KBM-7 (cell line): ENCODE measurements around the gene ARAP3.
A peak's percentile ranks its signal among the peaks of the same experiment; 100 is the strongest.

Experiments used
- DNase-seq: peaks from one replicate; pipeline ENCODE4 v3.0.0-alpha.2; 2015
- in situ Hi-C: fragments of 300-500 bp; cut with MboI; formaldehyde crosslinking; loops from 2 replicates; pipeline ENCODE4 v1.14.3; 2020; ENCODE audit warnings: low sequenced_read_pairs, low pct_unique_long_range_greater_than_20kb, mixed read lengths

Gene ARAP3

GRCh38 chr5:141674747-141675146 lies 7.3 kb downstream of the ARAP3 start:
- in situ Hi-C loops, result no loop called here
- DNase-seq, result no peak

DNA sequence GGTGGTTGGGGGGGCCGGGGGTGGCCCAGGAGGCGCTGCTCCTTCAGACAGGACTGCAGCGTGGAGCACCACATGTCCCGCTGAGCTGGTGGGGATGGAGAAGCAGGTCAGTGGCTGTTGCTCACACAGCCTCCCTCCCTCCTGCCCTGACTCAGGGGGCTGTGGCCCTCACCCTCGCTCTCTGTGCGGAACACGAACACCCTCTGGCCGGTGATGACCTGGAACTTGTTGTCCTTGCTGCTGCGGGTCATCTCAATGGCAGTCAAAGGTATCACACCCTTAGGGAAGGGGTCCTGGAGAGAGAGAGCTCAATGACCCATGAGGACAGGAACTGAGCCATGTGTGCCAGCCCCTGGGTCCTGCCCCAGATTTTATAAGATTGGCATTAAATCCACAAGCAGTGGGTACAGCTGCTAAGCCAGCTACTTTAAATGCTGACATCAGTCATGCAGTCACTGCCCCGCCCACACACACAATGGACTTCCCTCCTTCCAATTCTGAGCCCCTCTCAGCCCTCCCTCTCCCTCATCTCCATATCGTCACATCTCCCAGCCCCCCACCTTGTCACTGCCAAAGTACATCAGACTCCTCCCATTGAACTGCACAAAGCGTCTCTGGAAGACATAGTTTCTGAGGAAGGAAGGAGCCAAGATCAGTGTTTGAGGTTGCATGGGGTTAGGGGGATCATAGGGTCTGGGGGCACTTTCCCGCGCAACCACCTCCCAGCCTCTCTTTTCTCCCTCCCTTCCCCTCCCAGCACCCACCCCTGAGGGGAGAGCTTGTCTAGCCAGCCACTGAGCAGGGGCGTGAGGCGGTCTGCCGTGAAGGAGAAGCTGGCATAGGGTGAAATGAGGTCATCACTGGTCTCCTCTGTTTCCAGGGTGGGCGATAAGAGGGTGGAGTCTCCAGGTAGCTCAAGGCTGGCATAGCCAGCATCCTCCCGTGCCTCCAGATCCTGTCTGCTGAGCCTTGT lies 8.9 kb downstream of the ARAP3 start:
- in situ Hi-C loops, result no loop called here
- DNase-seq, result no peak

- in situ Hi-C loops, result no loop called here
- DNase-seq, result no peak
Measured at GRCh38 chr5:141672071-141672840, 9.8 kb downstream of the ARAP3 start.

GRCh38 chr5:141669520-141669919 lies 12.5 kb downstream of the ARAP3 start:
- peak; percentile 45 for DNase-seq
- in situ Hi-C loops, result no loop called here

GRCh38 chr5:141668601-141669265 lies 13.3 kb downstream of the ARAP3 start:
- in situ Hi-C loops, result no loop called here
- no peak for DNase-seq

- in situ Hi-C loops, result no loop called here
- no peak for DNase-seq
Measured at GRCh38 chr5:141665995-141666940, 15.8 kb downstream of the ARAP3 start.

DNA sequence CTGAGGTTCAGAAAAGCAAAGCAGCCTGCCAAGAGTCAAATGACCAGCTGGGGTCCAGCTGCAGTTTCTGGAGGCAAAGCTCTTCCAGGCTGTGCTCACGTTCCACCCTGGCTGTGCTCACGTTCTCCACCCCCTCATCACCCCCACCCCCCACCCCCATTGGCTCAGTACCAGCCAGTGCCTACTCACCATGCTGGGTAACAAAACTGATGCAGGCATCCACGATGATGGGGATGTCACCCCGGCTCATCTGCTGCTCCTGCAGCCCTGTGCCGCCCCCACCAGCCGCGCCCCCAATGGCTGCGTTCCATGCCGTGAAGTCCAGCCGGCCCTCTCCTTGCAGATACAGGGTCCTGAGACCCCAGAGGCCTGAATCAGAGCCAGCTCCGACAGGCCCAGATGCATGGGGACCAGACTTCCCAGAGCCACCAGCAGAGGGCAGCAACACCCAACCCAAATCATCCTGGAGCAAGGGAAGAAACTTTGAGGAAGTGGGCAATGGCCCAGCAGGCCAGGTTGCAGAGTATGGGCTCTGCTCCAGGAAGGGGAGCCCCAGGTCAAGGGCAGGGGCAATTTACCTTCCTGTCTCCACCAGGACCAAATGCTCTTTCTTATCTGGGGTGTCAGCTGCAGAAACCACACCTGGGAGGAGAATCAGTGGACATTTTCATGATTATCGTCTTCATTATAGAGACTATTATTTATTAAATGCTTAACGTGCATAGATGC lies 17.1 kb downstream of the ARAP3 start:
- in situ Hi-C loops, result no loop called here

GRCh38 chr5:141663506-141663905 lies 18.5 kb downstream of the ARAP3 start:
- in situ Hi-C loops, result no loop called here
- DNase-seq, result no peak

More for the DNA sequence above, 17.1 kb downstream of the ARAP3 start:
- peak; percentile 82 for DNase-seq

DNA sequence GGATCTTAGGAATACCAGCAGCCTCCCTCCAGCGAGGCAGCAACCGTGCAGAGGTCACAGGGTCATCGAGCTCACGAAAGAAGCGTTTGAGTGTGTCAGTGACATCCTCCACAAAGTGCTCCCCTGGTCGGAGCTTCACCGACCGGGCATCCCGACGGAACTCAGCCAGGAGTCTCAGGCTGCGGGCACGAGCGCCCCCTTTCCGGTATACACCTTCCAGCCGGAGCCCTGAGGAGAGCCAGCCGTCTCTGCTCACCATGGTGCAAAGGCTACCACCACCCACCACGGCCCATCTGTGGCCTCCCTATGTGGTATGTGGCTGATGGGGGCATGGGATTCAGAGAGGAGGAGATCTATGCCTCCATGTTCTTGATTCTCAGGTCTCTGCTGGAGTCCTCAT lies 20.0 kb downstream of the ARAP3 start:
- no peak for DNase-seq
- in situ Hi-C loops, result no loop called here

GRCh38 chr5:141657937-141658545 lies 24.0 kb downstream of the ARAP3 start:
- no peak for DNase-seq
- in situ Hi-C loops, result no loop called here

DNA sequence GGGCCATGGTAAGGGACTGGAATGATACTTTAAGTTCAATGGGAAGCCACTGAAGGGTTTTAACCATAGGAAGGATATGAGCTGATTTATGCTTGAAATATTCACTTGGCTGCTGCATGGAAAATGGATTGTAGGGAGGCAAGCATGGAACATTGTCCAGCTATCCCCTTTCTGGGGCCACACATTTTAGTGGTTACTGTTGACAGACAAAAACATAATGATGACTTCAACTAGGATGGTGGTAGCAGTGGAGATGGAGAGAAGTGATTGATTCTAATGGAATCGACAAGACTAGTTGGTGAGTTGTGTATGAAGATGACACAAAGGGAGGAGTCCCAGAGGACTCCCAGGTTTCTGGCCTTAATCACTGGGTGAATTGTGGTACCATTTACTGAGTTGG lies 24.6 kb downstream of the ARAP3 start:
- in situ Hi-C loops, result no loop called here
- no peak for DNase-seq

- in situ Hi-C loops, result no loop called here
- no peak for DNase-seq
Measured at GRCh38 chr5:141656396-141656795, 25.6 kb downstream of the ARAP3 start.

- in situ Hi-C loops, result no loop called here
Measured at GRCh38 chr5:141655020-141655419, 27.0 kb downstream of the ARAP3 start.

GRCh38 chr5:141654298-141654697 lies 27.7 kb downstream of the ARAP3 start:
- no peak for DNase-seq
- in situ Hi-C loops, result no loop called here

More at GRCh38 chr5:141655020-141655419, 27.0 kb downstream of the ARAP3 start:
- DNase-seq, result no peak

DNA sequence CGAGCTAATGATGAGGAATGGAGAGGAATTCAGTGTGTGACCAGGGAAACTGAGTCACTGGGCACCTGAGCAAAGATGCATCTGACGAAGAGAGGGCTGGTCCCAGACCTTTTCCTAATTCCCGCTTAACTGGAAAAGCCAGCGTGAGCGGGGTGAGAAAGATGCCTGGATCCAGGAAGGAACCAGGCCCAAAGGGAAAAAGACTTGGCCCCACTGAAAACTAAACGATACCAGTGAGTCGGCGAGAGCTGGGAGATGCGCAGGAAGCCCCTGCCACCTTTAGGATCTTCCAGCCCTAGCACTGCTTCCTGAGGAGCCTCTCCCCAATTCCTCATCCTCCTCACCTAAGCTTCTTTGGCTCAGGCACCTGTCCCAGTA lies 30.3 kb downstream of the ARAP3 start:
- DNase-seq, result no peak
- in situ Hi-C loops, result no loop called here

DNA sequence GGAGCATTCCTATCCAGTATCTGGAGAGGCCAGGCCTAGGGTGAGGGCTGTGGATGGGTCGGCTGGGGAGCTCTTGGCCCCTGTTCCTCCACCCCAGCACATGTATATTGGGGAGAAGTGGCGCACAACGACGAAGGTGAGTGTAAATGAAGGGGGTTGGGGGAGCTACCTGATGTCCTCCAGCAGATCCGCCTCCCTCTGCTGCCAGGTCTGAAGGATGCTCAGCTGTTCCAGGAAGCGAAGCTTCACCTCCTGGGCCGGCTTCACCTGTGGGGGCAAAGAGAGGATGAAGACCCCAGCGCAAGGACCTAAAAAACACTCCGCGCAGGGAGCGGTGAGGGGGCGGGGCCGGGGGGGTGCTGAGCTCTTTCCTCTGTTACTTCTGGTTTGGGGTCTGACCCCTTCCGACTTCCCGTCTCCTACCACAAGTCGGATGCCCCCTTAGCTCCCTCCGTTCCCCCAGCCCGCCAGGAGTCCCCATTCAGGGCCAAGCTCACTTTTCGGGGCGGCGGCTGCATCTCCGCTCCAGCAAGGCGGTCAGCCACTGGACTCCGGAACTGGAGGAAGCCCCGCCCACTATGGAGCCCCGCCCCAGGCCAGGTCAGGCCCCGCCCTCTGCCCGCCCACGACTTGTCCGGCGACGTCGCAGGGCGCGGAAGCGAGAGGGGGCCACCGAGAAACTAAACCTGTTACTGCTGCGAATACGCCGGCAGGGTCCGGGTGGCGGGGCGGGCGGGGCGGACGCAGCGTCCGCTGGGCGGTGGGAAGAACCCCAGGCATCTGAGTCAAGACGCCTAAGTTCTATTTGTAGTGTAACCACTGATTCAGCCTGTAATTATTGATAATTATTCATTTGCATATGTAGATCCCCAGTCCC lies 30.9 kb downstream of the ARAP3 start, which contains the start of gene FCHSD1:
Gene FCHSD1, minus strand, starts transcription at position 568 of the 877 bp plus-strand sequence. Its CDS starts 50 bp downstream, at position 518.
- in situ Hi-C loops, result no loop called here
- peak; percentile 61 for DNase-seq

- DNase-seq, result no peak
- in situ Hi-C loops, result no loop called here
Measured at GRCh38 chr5:141649972-141650371, 32.1 kb downstream of the ARAP3 start.
